GM12878 (cell line): Measurements from ENCODE around the gene ANKHD1. TPM values are rescaled to one million over a fixed set of nuclear protein-coding genes. Genes with fewer than 3 reads are reported as not detected.

Experiments
- EZH2 ChIP-seq: IDR thresholded peaks from 2 replicates; pipeline ENCODE4 v1.6.1; 2012; ENCODE audit warnings: low read depth, mild to moderate bottlenecking, control low read depth, inconsistent platforms, low read length, borderline replicate concordance; ENCODE audit not compliant: control insufficient read depth
- FOS ChIP-seq: IDR thresholded peaks from 3 replicates; pipeline ENCODE4 v1.6.1; 2011; ENCODE audit warnings: borderline replicate concordance; ENCODE audit not compliant: insufficient read length; ENCODE audit errors: extremely low read depth
- HDGF ChIP-seq: fragments of 450-650 bp; IDR thresholded peaks from 2 replicates; pipeline ENCODE4 v1.6.1; 2016; ENCODE audit warnings: antibody characterized with exemption
- IKZF1 ChIP-seq: fragments of 450-650 bp; conservative IDR thresholded peaks from 2 replicates; pipeline ENCODE4 v1.6.1; 2017; ENCODE audit warnings: antibody characterized with exemption, mild to moderate bottlenecking
- IRF4 ChIP-seq: IDR thresholded peaks from 2 replicates; pipeline ENCODE4 v1.6.1; 2011; ENCODE audit warnings: low read depth, low read length
- IRF5 ChIP-seq: fragments of 450-650 bp; IDR thresholded peaks from 2 replicates; pipeline ENCODE4 v1.6.1; 2017; ENCODE audit warnings: borderline replicate concordance
- MTA2 ChIP-seq: fragments of 450-650 bp; IDR thresholded peaks from 2 replicates; pipeline ENCODE4 v1.6.1; 2016; ENCODE audit warnings: low read depth, mild to moderate bottlenecking, moderate library complexity
- MYC ChIP-seq: IDR thresholded peaks from 2 replicates; pipeline ENCODE4 v1.6.1; 2011; ENCODE audit warnings: mild to moderate bottlenecking, low read length, moderate library complexity, inconsistent platforms; ENCODE audit not compliant: insufficient read depth, insufficient replicate concordance, insufficient read length, severe bottlenecking
- NFYB ChIP-seq: IDR thresholded peaks from 2 replicates; pipeline ENCODE4 v1.6.1; 2011; ENCODE audit warnings: low read depth, mild to moderate bottlenecking, low read length, improper control_type of control experiment, moderate library complexity; ENCODE audit not compliant: insufficient read depth
- PBX3 ChIP-seq: IDR thresholded peaks from 2 replicates; pipeline ENCODE4 v1.6.1; 2011; ENCODE audit warnings: mild to moderate bottlenecking, low read depth, low read length, moderate library complexity; ENCODE audit not compliant: insufficient replicate concordance
- POLR2A ChIP-seq: IDR thresholded peaks from 2 replicates; pipeline ENCODE4 v1.6.1; 2011; ENCODE audit warnings: low read depth, mild to moderate bottlenecking, low read length
- RELA ChIP-seq: fragments of 450-650 bp; IDR thresholded peaks from 2 replicates; pipeline ENCODE4 v1.8.0; 2014; ENCODE audit warnings: borderline replicate concordance; ENCODE audit not compliant: partially characterized antibody
- SIN3A ChIP-seq: IDR thresholded peaks from 2 replicates; pipeline ENCODE4 v1.6.1; 2012; ENCODE audit warnings: low read depth, low read length, improper control_type of control experiment
- SMARCA5 ChIP-seq: fragments of 450-650 bp; IDR thresholded peaks from 2 replicates; pipeline ENCODE4 v1.6.1; 2017; ENCODE audit warnings: mild to moderate bottlenecking
- SMC3 ChIP-seq: IDR thresholded peaks from 2 replicates; pipeline ENCODE4 v1.6.1; 2011; ENCODE audit warnings: low read length, improper control_type of control experiment, borderline replicate concordance
- SP1 ChIP-seq: IDR thresholded peaks from one replicate; pipeline ENCODE4 v1.6.1; 2011; ENCODE audit warnings: low read depth, low read length
- SUPT20H ChIP-seq: IDR thresholded peaks from 2 replicates; pipeline ENCODE4 v1.6.1; 2011; ENCODE audit warnings: low read depth, mild to moderate bottlenecking, low read length, moderate library complexity, borderline replicate concordance; ENCODE audit not compliant: control insufficient read depth
- SUZ12 ChIP-seq: fragments of 200-600 bp; sonication (generic); IDR thresholded peaks from one replicate; pipeline ENCODE4 v1.6.1; 2018; ENCODE audit warnings: antibody characterized with exemption, mild to moderate bottlenecking; ENCODE audit not compliant: unreplicated experiment
- YBX1 ChIP-seq: fragments of 450-650 bp; IDR thresholded peaks from 2 replicates; pipeline ENCODE4 v1.6.1; 2016; ENCODE audit warnings: antibody characterized with exemption
- YY1 ChIP-seq: IDR thresholded peaks from 2 replicates; pipeline ENCODE4 v1.6.1; 2011; ENCODE audit warnings: low read depth, mild to moderate bottlenecking, low read length
- ZBTB4 ChIP-seq: fragments of 450-650 bp; formaldehyde crosslinking; IDR thresholded peaks from 2 replicates; pipeline ENCODE4 v1.4.0; 2022; ENCODE audit warnings: mild to moderate bottlenecking, moderate library complexity
- polyA plus RNA-seq, 11 experiments: library from polyadenylated mRNA; depleted of rRNA in 4 of 11; unstranded in 6 of 11; stranded (reverse) in 5 of 11; fragments of >200 nt; fragmentation: Nextera tagmentation in 4 of 11; fragmentation: Illumina TruSeq in 1 of 11; extraction: Ambion mirVana in 4 of 11; extraction: Trizol in 1 of 11; gene quantifications; 1 replicate in 1 of 11; 2 replicates in 10 of 11; pipeline versions ENCODE4 v1.2.1 to v1.2.3, GENCODE V29; 2011 to 2016; ENCODE audit warnings: inconsistent platforms in 2 of 11, missing spikeins in 2 of 11, low read depth in 1 of 11
- total RNA-seq, 4 experiments: library from RNA; depleted of rRNA in 3 of 4; stranded (reverse); fragments of >200 nt in 3 of 4; fragmentation: Illumina TruSeq in 1 of 4; extraction: Trizol in 1 of 4; gene quantifications; 2 replicates each; pipeline versions ENCODE4 v1.2.1 to v1.2.3, GENCODE V29; 2013 to 2021

The ANKHD1 gene
- total and polyA plus RNA-seq, 10 of the 15 experiments (the other 5 are each of a cell fraction or from before 2014, with no cell fraction given) = 31.6 to 96.8 (median 74.3) TPM

- TF ChIP-seq PBX3 (no peak), EZH2 (no peak), SMARCA5 (no peak), YY1 (no peak), SMC3 (no peak), SUPT20H (no peak), ZBTB4 (no peak), MTA2 (no peak), SIN3A (peak; percentile 12; the same call in 1 of the 2 replicates), SUZ12 (no peak), YBX1 (0 out of 2 replicates have a peak, but pooled peaks have one; percentile 57), IRF4 (no peak), SP1 (no peak), IRF5 (no peak), HDGF (no peak), FOS (no peak), MYC (no peak), RELA (no peak), NFYB (no peak), IKZF1 (no peak), POLR2A (no peak)
Observed at GRCh38 chr5:140565024-140565779, 163.6 kb downstream of the ANKHD1 start (continued).
